ENCODE measurements around the gene PTPRT.

DNA sequence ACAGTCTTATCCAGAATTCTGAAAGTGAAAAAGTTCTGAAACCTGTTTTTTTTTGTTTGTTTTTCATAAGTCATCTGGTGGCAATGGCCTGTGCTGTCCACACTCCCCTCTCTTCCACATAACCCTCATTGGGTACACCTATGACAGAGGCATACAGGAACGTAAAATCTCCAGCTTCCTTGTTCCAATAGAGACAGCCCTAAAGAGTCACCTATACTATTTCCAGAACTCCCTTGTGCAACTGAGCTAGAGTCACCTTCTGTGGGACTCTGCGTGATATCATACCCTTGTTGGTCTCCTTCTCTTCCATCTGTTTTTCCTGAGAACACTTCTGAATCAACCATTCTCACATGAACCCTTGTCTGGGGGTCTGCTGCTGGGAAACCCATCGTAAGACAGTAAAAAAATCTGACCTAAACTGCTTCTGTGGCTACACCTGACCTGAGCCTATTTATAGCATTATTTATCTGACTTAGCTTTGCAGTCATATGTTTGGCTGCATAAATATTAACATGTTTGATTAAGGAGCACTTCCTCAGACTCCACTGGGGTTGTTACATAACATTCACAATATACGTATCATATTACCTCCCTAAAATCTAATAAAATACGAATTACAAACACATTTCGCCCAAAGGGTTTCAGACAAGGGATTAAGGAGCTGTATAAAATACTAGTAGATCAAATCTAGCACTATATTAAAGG lies 151.9 kb downstream of the PTPRT start:
- TF ChIP-seq, protein P1, sequence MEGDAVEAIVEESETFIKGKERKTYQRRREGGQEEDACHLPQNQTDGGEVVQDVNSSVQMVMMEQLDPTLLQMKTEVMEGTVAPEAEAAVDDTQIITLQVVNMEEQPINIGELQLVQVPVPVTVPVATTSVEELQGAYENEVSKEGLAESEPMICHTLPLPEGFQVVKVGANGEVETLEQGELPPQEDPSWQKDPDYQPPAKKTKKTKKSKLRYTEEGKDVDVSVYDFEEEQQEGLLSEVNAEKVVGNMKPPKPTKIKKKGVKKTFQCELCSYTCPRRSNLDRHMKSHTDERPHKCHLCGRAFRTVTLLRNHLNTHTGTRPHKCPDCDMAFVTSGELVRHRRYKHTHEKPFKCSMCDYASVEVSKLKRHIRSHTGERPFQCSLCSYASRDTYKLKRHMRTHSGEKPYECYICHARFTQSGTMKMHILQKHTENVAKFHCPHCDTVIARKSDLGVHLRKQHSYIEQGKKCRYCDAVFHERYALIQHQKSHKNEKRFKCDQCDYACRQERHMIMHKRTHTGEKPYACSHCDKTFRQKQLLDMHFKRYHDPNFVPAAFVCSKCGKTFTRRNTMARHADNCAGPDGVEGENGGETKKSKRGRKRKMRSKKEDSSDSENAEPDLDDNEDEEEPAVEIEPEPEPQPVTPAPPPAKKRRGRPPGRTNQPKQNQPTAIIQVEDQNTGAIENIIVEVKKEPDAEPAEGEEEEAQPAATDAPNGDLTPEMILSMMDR (IDR thresholded peaks at IDR 0.05): no peak
- no peak for TF ChIP-seq EP300 (IDR thresholded peaks at IDR 0.05)
